HG03103 (cell line): ENCODE results near the gene USE1.

Experiments
- ATAC-seq: cut with Tn5 transposase; IDR thresholded peaks from one replicate; pipeline ENCODE4 v1.9.1; 2021; ENCODE audit warnings: low read depth; ENCODE audit not compliant: unreplicated experiment

The USE1 gene

GRCh38 chr19:17235300-17235970, 20.3 kb downstream of the USE1 start:
- no peak for ATAC-seq

- ATAC-seq: no peak
Measured at GRCh38 chr19:17235971-17236777, 21.0 kb downstream of the USE1 start.

- ATAC-seq: no peak
Measured at GRCh38 chr19:17236811-17237543, 21.8 kb downstream of the USE1 start.

- no peak for ATAC-seq
Measured at GRCh38 chr19:17237747-17238706, 22.9 kb downstream of the USE1 start.

- ATAC-seq: no peak
Measured at GRCh38 chr19:17240062-17240752, 25.1 kb downstream of the USE1 start.

- no peak for ATAC-seq
Measured at GRCh38 chr19:17240826-17241399, 25.8 kb downstream of the USE1 start.

- ATAC-seq: no peak
Measured at GRCh38 chr19:17242431-17243208, 27.5 kb downstream of the USE1 start.

- ATAC-seq: no peak
Measured at GRCh38 chr19:17243211-17243829, 28.2 kb downstream of the USE1 start.

GRCh38 chr19:17243830-17244617, 28.9 kb downstream of the USE1 start:
- ATAC-seq: no peak

- ATAC-seq: no peak
Measured at GRCh38 chr19:17244618-17245534, 29.7 kb downstream of the USE1 start.

- no peak for ATAC-seq
Measured at GRCh38 chr19:17245535-17245984, 30.4 kb downstream of the USE1 start, which contains the start of gene NR2F6. Gene NR2F6, minus strand, starts transcription at chr19:17245919. Its CDS starts 699 bp downstream, at chr19:17245220.

- ATAC-seq: no peak
Measured at GRCh38 chr19:17246681-17247425, 31.7 kb downstream of the USE1 start.

- ATAC-seq: no peak
Measured at GRCh38 chr19:17248011-17248776, 33.0 kb downstream of the USE1 start.

- no peak for ATAC-seq
Measured at GRCh38 chr19:17249887-17250548, 34.9 kb downstream of the USE1 start.
